HepG2 (cell line): ENCODE data around the gene TNFRSF1B. TPM values are rescaled to one million over a fixed set of nuclear protein-coding genes. Genes with fewer than 3 reads are reported as not detected.

Experiments used
- ATAC-seq: fragments of 200-7000 bp; cut with Tn5 transposase; 3 replicates; pipeline ENCODE4 v1.9.1; 2020; ENCODE audit warnings: mild to moderate bottlenecking, moderate library complexity
- BruUV-seq: library from RNA; stranded (reverse); fragments of 400-500 nt; replicated peaks from 2 replicates; lab custom pipeline; 2021; lab: Mats Ljungman, UMichigan
- CTCF ChIA-PET: fragments of 300-600 bp; formaldehyde crosslinking; extraction: SDS; loops from one replicate; lab custom pipeline; 2021; ENCODE audit warnings: low total read pairs, inconsistent platforms, low intra/inter-chr PET ratio; lab: Yijun Ruan, JAX
- POLR2A ChIA-PET: fragments of 350-600 bp; sonication (Branson Sonifier 250); formaldehyde crosslinking; loops from one replicate; lab custom pipeline; 2020; ENCODE audit warnings: antibody characterized with exemption, inconsistent platforms; lab: Yijun Ruan, JAX
- DNase-seq: peaks from one replicate; pipeline ENCODE4 v3.0.0-alpha.2; 2015; ENCODE audit warnings: low spot score
- FAIRE-seq: peaks from 3 replicates; lab custom pipeline; 2011; peaks lifted over from hg19 to GRCh38; lab: Jason Lieb, UNC
- H2AFZ ChIP-seq: one replicate; pipeline ENCODE4 v1.6.1; 2011; ENCODE audit warnings: low read length, inconsistent platforms
- H3K27ac ChIP-seq: fragments of 300-600 bp; 3 replicates; pipeline ENCODE4 v1.8.0; 2011; ENCODE audit warnings: mixed run types, mild to moderate bottlenecking, mixed read lengths, low read length, inconsistent platforms; ENCODE audit not compliant: insufficient read depth; ENCODE audit errors: extremely low read length
- H3K27me3 ChIP-seq, 2 experiments: fragments of 200-600 bp in 1 of 2; 2 replicates in 1 of 2; 3 replicates in 1 of 2; pipeline versions ENCODE4 v1.6.0 to v1.8.0; 2011; ENCODE audit warnings: low read length in 2 of 2, mild to moderate bottlenecking in 2 of 2, moderate library complexity in 2 of 2, inconsistent platforms in 1 of 2; ENCODE audit not compliant: insufficient read depth in 2 of 2, control insufficient read depth in 1 of 2
- H3K36me3 ChIP-seq, 2 experiments: fragments of 200-600 bp in 1 of 2; replicated peaks in 1 of 2; 2 replicates in 1 of 2; 3 replicates in 1 of 2; pipeline versions ENCODE4 v1.5.1 to v1.8.0; 2011; ENCODE audit warnings: low read length in 2 of 2, inconsistent platforms in 1 of 2; ENCODE audit not compliant: insufficient read depth in 2 of 2, control insufficient read depth in 1 of 2
- H3K4me1 ChIP-seq: 2 replicates; pipeline ENCODE4 v1.5.1; 2012; ENCODE audit warnings: low read length, inconsistent platforms; ENCODE audit not compliant: insufficient read depth
- H3K4me2 ChIP-seq: 2 replicates; pipeline ENCODE4 v1.6.0; 2011; ENCODE audit warnings: low read depth, low read length, inconsistent platforms
- H3K4me3 ChIP-seq, 3 experiments: fragments of 200-600 bp in 1 of 3; sonication (generic), shearing (Covaris generic) in 1 of 3; replicated peaks in 1 of 3; 2 replicates each; pipeline ENCODE4 v1.5.1; 2011 to 2016; ENCODE audit warnings: low read length in 3 of 3, inconsistent platforms in 2 of 3, low read depth in 2 of 3, mild to moderate bottlenecking in 2 of 3, control low read depth in 1 of 3, mixed read lengths in 1 of 3; ENCODE audit not compliant: insufficient read depth in 1 of 3
- H3K79me2 ChIP-seq: one replicate; pipeline ENCODE4 v1.6.1; 2011; ENCODE audit warnings: low read length, inconsistent platforms; ENCODE audit not compliant: insufficient read depth
- H3K9ac ChIP-seq: 2 replicates; pipeline ENCODE4 v1.6.0; 2011; ENCODE audit warnings: mild to moderate bottlenecking, low read depth, low read length, inconsistent platforms; ENCODE audit not compliant: insufficient read depth
- H3K9me3 ChIP-seq: 2 replicates; pipeline ENCODE4 v1.5.1; 2012; ENCODE audit warnings: mild to moderate bottlenecking, low read length
- H4K20me1 ChIP-seq: 2 replicates; pipeline ENCODE4 v1.6.0; 2011; ENCODE audit warnings: inconsistent platforms, mild to moderate bottlenecking, low read length, moderate library complexity; ENCODE audit not compliant: insufficient read depth
- GATAD2A ChIP-seq: IDR thresholded peaks from 2 replicates; pipeline ENCODE4 v1.6.1; 2016
- GFI1 ChIP-seq: sonication (generic); formaldehyde crosslinking; IDR thresholded peaks from 2 replicates; pipeline ENCODE4 v1.5.0; 2020; ENCODE audit warnings: missing genetic modification reagents, mild to moderate bottlenecking, borderline replicate concordance
- MIER3 ChIP-seq: IDR thresholded peaks from 2 replicates; pipeline ENCODE4 v1.6.1; 2016; ENCODE audit warnings: missing compliant biosample characterization, borderline replicate concordance
- MTA3 ChIP-seq: sonication (generic); formaldehyde crosslinking; IDR thresholded peaks from 2 replicates; pipeline ENCODE4 v1.4.0; 2020; ENCODE audit warnings: missing genetic modification reagents
- PAX8 ChIP-seq: sonication (generic); formaldehyde crosslinking; IDR thresholded peaks from 2 replicates; pipeline ENCODE4 v1.8.0; 2022; ENCODE audit warnings: mild to moderate bottlenecking, missing genetic modification reagents, borderline replicate concordance
- RORA ChIP-seq: sonication (generic); formaldehyde crosslinking; IDR thresholded peaks from 2 replicates; pipeline ENCODE4 v1.5.0; 2020; ENCODE audit warnings: mild to moderate bottlenecking, missing genetic modification reagents, moderate library complexity
- SP140L ChIP-seq: sonication (generic); formaldehyde crosslinking; IDR thresholded peaks from 2 replicates; pipeline ENCODE4 v1.4.0; 2020; ENCODE audit warnings: missing genetic modification reagents, borderline replicate concordance
- THAP11 ChIP-seq: IDR thresholded peaks from 2 replicates; pipeline ENCODE4 v1.6.1; 2016; ENCODE audit warnings: missing biosample characterization, missing genetic modification reagents
- ZC3H4 ChIP-seq: sonication (generic); formaldehyde crosslinking; IDR thresholded peaks from 2 replicates; pipeline ENCODE4 v1.4.0; 2020; ENCODE audit warnings: missing genetic modification reagents, borderline replicate concordance
- ZIK1 ChIP-seq: sonication (generic); formaldehyde crosslinking; IDR thresholded peaks from 2 replicates; pipeline ENCODE4 v1.5.0; 2020; ENCODE audit warnings: mild to moderate bottlenecking, low read depth, missing genetic modification reagents, borderline replicate concordance
- ZNF207 ChIP-seq: fragments of 450-650 bp; IDR thresholded peaks from 2 replicates; pipeline ENCODE4 v1.6.1; 2016; ENCODE audit warnings: antibody characterized with exemption, borderline replicate concordance
- ZNF282 ChIP-seq: fragments of 450-650 bp; IDR thresholded peaks from 2 replicates; pipeline ENCODE4 v1.6.1; 2018; ENCODE audit not compliant: partially characterized antibody
- ZNF3 ChIP-seq: IDR thresholded peaks from 2 replicates; pipeline ENCODE4 v1.7.0; 2017; ENCODE audit warnings: inconsistent platforms
- ZNF350 ChIP-seq: sonication (generic); formaldehyde crosslinking; IDR thresholded peaks from 2 replicates; pipeline ENCODE4 v1.4.0; 2020; ENCODE audit warnings: mild to moderate bottlenecking, low read depth, missing genetic modification reagents, borderline replicate concordance
- ZSCAN9 ChIP-seq: IDR thresholded peaks from 2 replicates; pipeline ENCODE4 v1.6.1; 2016; ENCODE audit warnings: borderline replicate concordance
- WGBS: methylation state at CpG from one replicate; pipeline ENCODE4 v1.1.6; 2017; ENCODE audit warnings: low lambda C conversion rate; 5-methylcytosine and 5-hydroxymethylcytosine counted together
- in situ Hi-C: cut with HindIII; loops from 2 replicates; pipeline ENCODE4 v1.10.0; 2017; ENCODE audit warnings: low pct_unique_long_range_greater_than_20kb; ENCODE audit not compliant: extremely low pct_ligation_motif_present
- intact Hi-C: fragments of 100-400 bp; cut with micrococcal nuclease; formaldehyde crosslinking; loops from one replicate; pipeline ENCODE4 v1.10.0; 2022; ENCODE audit not compliant: unreplicated experiment
- polyA plus RNA-seq, 8 experiments: library from polyadenylated mRNA; depleted of rRNA in 3 of 8; stranded (reverse) in 7 of 8; unstranded in 1 of 8; fragments of >200 nt; fragmentation: Illumina TruSeq in 4 of 8; extraction: Trizol in 4 of 8; gene quantifications; 2 replicates each; pipeline versions ENCODE4 v1.2.1 to v1.2.3, GENCODE V29; 2011 to 2016; ENCODE audit warnings: low read depth in 4 of 8, missing spikeins in 1 of 8, mixed read lengths in 1 of 8; ENCODE audit not compliant: insufficient read depth in 1 of 8
- total RNA-seq, 5 experiments: library from RNA; depleted of rRNA; stranded (reverse); fragments of >200 nt; fragmentation: Illumina TruSeq; extraction: Trizol; gene quantifications; 2 replicates each; pipeline ENCODE4 v1.2.3, GENCODE V29; 2016; ENCODE audit warnings: low read depth in 1 of 5
- TF ChIP-seq, protein P1 (sequence below): sonication (generic); formaldehyde crosslinking; conservative IDR thresholded peaks from 2 replicates; pipeline ENCODE4 v1.4.0; 2020; ENCODE audit warnings: missing genetic modification reagents
- TF ChIP-seq, protein P2 (sequence below): IDR thresholded peaks from 2 replicates; pipeline ENCODE4 v1.6.1; 2016; ENCODE audit warnings: low read depth
- TF ChIP-seq, protein P3 (sequence below): sonication (generic); formaldehyde crosslinking; IDR thresholded peaks from 2 replicates; pipeline ENCODE4 v1.5.0; 2020; ENCODE audit warnings: mild to moderate bottlenecking, low read depth, missing genetic modification reagents, borderline replicate concordance
- TF ChIP-seq, protein P4 (sequence below): sonication (generic); IDR thresholded peaks from 2 replicates; pipeline ENCODE4 v1.6.1; 2016; ENCODE audit warnings: low read depth, borderline replicate concordance
- TF ChIP-seq, protein P5 (sequence below): sonication (generic); formaldehyde crosslinking; IDR thresholded peaks from 2 replicates; pipeline ENCODE4 v1.8.1; 2023; ENCODE audit warnings: missing genetic modification reagents, mild to moderate bottlenecking, borderline replicate concordance

The TNFRSF1B gene
- total and polyA plus RNA-seq, 2 of the 13 experiments (the other 11 are each of a cell fraction or from before 2014, with no cell fraction given) = 0.04 to 0.11 TPM

DNA sequence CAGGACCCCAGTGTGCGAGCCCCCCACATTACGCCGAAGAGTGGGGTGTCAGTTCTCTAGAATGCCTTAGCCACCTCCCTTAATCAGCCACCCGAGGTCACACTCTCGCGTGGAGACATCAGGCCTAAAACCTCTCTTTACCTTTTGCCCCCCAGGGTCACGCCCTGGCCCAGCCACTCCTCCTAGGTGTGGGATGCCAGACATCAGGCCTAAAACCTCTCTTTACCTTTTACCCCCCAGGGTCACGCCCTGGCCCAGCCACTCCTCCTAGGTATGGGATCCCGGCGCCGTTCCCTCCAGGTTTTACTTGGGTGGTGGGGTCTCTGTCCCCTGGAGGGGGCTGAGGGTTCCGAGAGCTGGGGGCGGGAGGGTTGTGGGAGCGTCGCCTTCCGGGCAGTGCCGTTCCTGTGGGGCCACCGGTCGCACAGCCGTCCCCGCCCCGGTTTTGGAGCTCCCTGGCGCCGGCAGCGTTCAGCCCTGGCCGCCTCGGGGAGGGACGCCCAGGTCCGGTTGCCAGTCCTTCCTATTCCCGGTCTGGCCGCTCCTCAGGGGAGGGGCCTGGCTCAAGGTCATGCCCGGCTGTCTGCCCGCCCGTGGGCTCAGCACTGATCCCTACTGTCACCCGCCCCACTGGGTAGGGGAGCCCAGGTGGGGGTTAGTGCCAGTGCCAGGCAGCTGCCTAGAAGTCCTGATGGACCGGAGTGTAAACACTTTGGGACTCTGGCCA, 63.9 kb downstream of the TNFRSF1B start (continued):
- TF ChIP-seq, protein P1, sequence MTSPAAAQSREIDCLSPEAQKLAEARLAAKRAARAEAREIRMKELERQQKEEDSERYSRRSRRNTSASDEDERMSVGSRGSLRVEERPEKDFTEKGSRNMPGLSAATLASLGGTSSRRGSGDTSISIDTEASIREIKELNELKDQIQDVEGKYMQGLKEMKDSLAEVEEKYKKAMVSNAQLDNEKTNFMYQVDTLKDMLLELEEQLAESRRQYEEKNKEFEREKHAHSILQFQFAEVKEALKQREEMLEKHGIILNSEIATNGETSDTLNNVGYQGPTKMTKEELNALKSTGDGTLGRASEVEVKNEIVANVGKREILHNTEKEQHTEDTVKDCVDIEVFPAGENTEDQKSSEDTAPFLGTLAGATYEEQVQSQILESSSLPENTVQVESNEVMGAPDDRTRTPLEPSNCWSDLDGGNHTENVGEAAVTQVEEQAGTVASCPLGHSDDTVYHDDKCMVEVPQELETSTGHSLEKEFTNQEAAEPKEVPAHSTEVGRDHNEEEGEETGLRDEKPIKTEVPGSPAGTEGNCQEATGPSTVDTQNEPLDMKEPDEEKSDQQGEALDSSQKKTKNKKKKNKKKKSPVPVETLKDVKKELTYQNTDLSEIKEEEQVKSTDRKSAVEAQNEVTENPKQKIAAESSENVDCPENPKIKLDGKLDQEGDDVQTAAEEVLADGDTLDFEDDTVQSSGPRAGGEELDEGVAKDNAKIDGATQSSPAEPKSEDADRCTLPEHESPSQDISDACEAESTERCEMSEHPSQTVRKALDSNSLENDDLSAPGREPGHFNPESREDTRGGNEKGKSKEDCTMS = no peak
- TF ChIP-seq MTA3 (no peak), MIER3 (CRISPR knock-in tag) (no peak), ZNF350 (CRISPR knock-in tag) (no peak)
- TF ChIP-seq, protein P2, sequence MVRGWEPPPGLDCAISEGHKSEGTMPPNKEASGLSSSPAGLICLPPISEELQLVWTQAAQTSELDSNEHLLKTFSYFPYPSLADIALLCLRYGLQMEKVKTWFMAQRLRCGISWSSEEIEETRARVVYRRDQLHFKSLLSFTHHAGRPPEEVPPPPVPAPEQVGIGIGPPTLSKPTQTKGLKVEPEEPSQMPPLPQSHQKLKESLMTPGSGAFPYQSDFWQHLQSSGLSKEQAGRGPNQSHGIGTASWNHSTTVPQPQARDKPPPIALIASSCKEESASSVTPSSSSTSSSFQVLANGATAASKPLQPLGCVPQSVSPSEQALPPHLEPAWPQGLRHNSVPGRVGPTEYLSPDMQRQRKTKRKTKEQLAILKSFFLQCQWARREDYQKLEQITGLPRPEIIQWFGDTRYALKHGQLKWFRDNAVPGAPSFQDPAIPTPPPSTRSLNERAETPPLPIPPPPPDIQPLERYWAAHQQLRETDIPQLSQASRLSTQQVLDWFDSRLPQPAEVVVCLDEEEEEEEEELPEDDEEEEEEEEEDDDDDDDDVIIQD (CRISPR knock-in tag) = no peak
- TF ChIP-seq, protein P3, sequence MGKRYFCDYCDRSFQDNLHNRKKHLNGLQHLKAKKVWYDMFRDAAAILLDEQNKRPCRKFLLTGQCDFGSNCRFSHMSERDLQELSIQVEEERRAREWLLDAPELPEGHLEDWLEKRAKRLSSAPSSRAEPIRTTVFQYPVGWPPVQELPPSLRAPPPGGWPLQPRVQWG (CRISPR knock-in tag) = no peak

DNA sequence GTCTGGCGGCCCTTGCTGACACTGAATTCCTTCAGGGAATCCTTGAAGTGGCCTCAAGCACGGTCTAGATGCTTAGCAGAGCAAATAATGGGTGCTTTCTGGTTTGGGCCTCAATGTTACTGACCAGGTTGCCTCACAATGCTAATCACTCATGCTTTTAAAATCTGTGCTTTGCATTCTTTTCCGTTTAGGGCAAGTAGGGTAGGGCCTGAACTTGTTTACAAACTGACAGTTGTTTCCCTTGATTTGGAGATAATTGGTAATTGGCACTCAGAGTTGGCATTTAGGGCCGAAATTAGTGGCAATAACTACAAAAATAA, 64.4 kb downstream of the TNFRSF1B start:
- ChIA-PET CTCF (no interaction called here), POLR2A (no interaction called here)

More for the DNA sequence above, 64.4 kb downstream of the TNFRSF1B start:
- in situ Hi-C loops (no loop called here), intact Hi-C loops (no loop called here)
- Histone ChIP-seq H3K9ac (peak overlapping the region; percentile 78; the same call in 1 of the 2 replicates), H3K36me3 (no peaks in the 10 kb centered on the region), H3K79me2 (peaks cover 2% of the 10 kb centered on the region), H3K27ac (no peak overlapping the region), H3K9me3 (no peaks in the 10 kb centered on the region), H2AFZ (no peak overlapping the region), H3K4me3 (peak overlapping the region; percentile 83 to 89 (median 87)), H3K27me3 (no peaks in the 10 kb centered on the region), H3K4me2 (peak overlapping the region; percentile 79), H4K20me1 (peaks cover 4% of the 10 kb centered on the region; the same call in 1 of the 2 replicates), H3K4me1 (peaks cover 24% of the 10 kb centered on the region)
- ATAC-seq = no peak
- no peak for DNase-seq
- 21% methylated on average over 2 of the region's 4 CpGs for WGBS
- no peak for FAIRE-seq
- no TSS peak for BruUV-seq
- TF ChIP-seq THAP11 (CRISPR knock-in tag) = no peak
- no peak for TF ChIP-seq ZNF207
- TF ChIP-seq GFI1 (CRISPR knock-in tag) = no peak
- no peak for TF ChIP-seq SP140L (CRISPR knock-in tag)
- TF ChIP-seq, protein P4, sequence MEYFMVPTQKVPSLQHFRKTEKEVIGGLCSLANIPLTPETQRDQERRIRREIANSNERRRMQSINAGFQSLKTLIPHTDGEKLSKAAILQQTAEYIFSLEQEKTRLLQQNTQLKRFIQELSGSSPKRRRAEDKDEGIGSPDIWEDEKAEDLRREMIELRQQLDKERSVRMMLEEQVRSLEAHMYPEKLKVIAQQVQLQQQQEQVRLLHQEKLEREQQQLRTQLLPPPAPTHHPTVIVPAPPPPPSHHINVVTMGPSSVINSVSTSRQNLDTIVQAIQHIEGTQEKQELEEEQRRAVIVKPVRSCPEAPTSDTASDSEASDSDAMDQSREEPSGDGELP = no peak
- no peak for TF ChIP-seq ZSCAN9
- TF ChIP-seq, protein P5, sequence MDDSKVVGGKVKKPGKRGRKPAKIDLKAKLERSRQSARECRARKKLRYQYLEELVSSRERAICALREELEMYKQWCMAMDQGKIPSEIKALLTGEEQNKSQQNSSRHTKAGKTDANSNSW (CRISPR knock-in tag) = no peak
- no peak for TF ChIP-seq RORA (CRISPR knock-in tag)
- no peak for TF ChIP-seq ZIK1
- no peak for TF ChIP-seq PAX8 (CRISPR knock-in tag)
- no peak for TF ChIP-seq ZNF282
- no peak for TF ChIP-seq ZC3H4
- no peak for TF ChIP-seq GATAD2A
- TF ChIP-seq ZNF3 (CRISPR knock-in tag) = no peak
